C4-2B (cell line): ENCODE measurements around the gene GIMAP8.

ENCODE experiments used
- H3K27ac ChIP-seq: fragments of 450-650 bp; 2 replicates; pipeline ENCODE4 v1.5.1; 2017
- CTCF ChIP-seq: fragments of 450-650 bp; conservative IDR thresholded peaks from 2 replicates; pipeline ENCODE4 v1.5.1; 2017; ENCODE audit warnings: mild to moderate bottlenecking
- ZFX ChIP-seq: fragments of 450-650 bp; IDR thresholded peaks from 2 replicates; pipeline ENCODE4 v1.6.1; 2017

GIMAP8 gene

DNA sequence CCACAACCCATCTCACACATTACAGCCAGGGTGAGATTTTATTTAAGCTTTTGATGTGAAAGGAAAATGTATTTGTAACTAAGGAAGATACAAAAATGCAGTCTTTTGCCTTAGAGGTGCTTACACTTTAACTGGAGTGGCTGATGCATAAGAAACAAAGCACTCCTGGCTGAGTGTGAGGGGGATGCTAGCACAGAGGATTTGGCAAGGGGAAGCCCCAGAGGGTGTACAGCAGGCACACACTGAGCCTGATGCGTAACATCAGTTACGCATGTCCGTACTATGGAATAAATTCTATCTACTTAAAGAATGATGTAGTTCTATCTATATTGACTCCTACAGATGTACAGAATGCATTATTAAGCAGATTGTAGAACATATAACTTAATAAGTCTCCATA, 17.8 kb downstream of the GIMAP8 start:
- TF ChIP-seq ZFX: no peak
- no peak overlapping the region for H3K27ac ChIP-seq

DNA sequence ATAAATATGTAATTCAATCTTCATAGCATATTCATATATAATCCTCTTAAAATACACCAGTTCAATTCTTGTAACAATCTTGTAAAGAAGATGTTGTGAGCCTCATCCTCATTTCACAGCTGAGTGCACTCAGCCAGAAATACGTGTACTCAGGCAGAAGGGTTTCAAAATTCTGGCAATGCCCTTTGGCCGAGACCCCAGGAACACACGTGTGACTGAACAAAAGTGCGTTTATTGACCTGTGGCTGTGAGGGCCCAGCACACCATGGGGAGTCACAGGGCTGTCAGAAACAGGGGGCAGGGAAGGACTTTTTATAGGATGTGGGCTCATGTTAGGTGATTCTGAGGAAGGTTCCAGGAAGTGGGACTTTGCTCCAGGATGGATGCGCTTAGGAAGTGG, 21.5 kb downstream of the GIMAP8 start:
- no peak overlapping the region for H3K27ac ChIP-seq
- no peak for TF ChIP-seq CTCF
- TF ChIP-seq ZFX: no peak

GRCh38 chr7:150473902-150474301, 23.5 kb downstream of the GIMAP8 start:
- H3K27ac ChIP-seq: no peak overlapping the region
- TF ChIP-seq ZFX (no peak), CTCF (no peak)

- no peak overlapping the region for H3K27ac ChIP-seq
- TF ChIP-seq CTCF: no peak
- TF ChIP-seq ZFX: no peak
Observed at GRCh38 chr7:150476285-150476684, 25.9 kb downstream of the GIMAP8 start.

- TF ChIP-seq ZFX (no peak), CTCF (no peak)
- H3K27ac ChIP-seq: no peak overlapping the region
Observed at GRCh38 chr7:150476819-150477631, 26.6 kb downstream of the GIMAP8 start.

GRCh38 chr7:150479023-150479716, 28.7 kb downstream of the GIMAP8 start:
- no peak overlapping the region for H3K27ac ChIP-seq
- TF ChIP-seq ZFX (no peak), CTCF (no peak)

- H3K27ac ChIP-seq: no peak overlapping the region
- TF ChIP-seq ZFX (no peak), CTCF (no peak)
Observed at GRCh38 chr7:150481186-150481920, 30.9 kb downstream of the GIMAP8 start.
